Mesothelial cell of epicardium (in vitro differentiated cells): Measurements from ENCODE around the gene ZBTB26. TPM values are rescaled to one million over a fixed set of nuclear protein-coding genes. Genes with fewer than 3 reads are reported as not detected.
"Not testable (repeated sequence)": the region's sequence is repeated elsewhere in the genome, so short reads cannot be mapped to it uniquely, and the experiment has no call there.

Source experiments
- DNase-seq, 2 experiments: peaks; one replicate each; pipeline ENCODE4 v3.0.0; 2021; ENCODE audit warnings: low spot score in 2 of 2; ENCODE audit not compliant: unreplicated experiment in 2 of 2
- H3K27ac Mint-ChIP-seq: 2 replicates; pipeline ENCODE4 v1.8.0; 2021; ENCODE audit warnings: mixed read lengths
- H3K27me3 Mint-ChIP-seq: 2 replicates; pipeline ENCODE4 v1.8.0; 2021; ENCODE audit warnings: low read depth, mixed read lengths
- H3K36me3 Mint-ChIP-seq: 2 replicates; pipeline ENCODE4 v1.8.0; 2021; ENCODE audit warnings: mixed read lengths
- H3K4me1 Mint-ChIP-seq: 2 replicates; pipeline ENCODE4 v1.8.0; 2021; ENCODE audit warnings: mixed read lengths
- H3K4me3 Mint-ChIP-seq: 2 replicates; pipeline ENCODE4 v1.8.0; 2021; ENCODE audit warnings: mild to moderate bottlenecking, moderate library complexity, mixed read lengths
- H3K9me3 Mint-ChIP-seq: 2 replicates; pipeline ENCODE4 v1.8.0; 2021; ENCODE audit warnings: mixed read lengths
- CTCF ChIP-seq: fragments of 200-600 bp; sonication (generic); IDR thresholded peaks from one replicate; pipeline ENCODE4 v1.5.0; 2021; ENCODE audit warnings: antibody characterized with exemption; ENCODE audit not compliant: unreplicated experiment
- total RNA-seq: library from RNA; stranded (reverse); gene quantifications from 3 replicates; pipeline ENCODE4 v1.2.1, GENCODE V29; 2021

The ZBTB26 gene
- total RNA-seq, 1 donor from 2014 or later, result 15.7 TPM

GRCh38 chr9:122879443-122879842 lies 51.9 kb downstream of the ZBTB26 start:
- H3K27me3 Mint-ChIP-seq, result no peaks in the 10 kb centered on the region
- no peaks in the 10 kb centered on the region for H3K9me3 Mint-ChIP-seq
- no peak overlapping the region for H3K27ac Mint-ChIP-seq
- H3K36me3 Mint-ChIP-seq, result peaks cover 45% of the 10 kb centered on the region
- no peak for TF ChIP-seq CTCF
- DNase-seq, result no peak
- no peak overlapping the region for H3K4me3 Mint-ChIP-seq
- H3K4me1 Mint-ChIP-seq, result no peaks in the 10 kb centered on the region

- Mint-ChIP-seq H3K4me1 (no peaks in the 10 kb centered on the region), H3K9me3 (no peaks in the 10 kb centered on the region), H3K36me3 (peaks cover 57% of the 10 kb centered on the region), H3K27ac (no peak overlapping the region), H3K4me3 (no peak overlapping the region), H3K27me3 (no peaks in the 10 kb centered on the region)
- no peak for DNase-seq
- no peak for TF ChIP-seq CTCF
Observed at GRCh38 chr9:122875523-122875922, 55.8 kb downstream of the ZBTB26 start.

- DNase-seq, H3K4me3 Mint-ChIP-seq, H3K27ac Mint-ChIP-seq, H3K4me1 Mint-ChIP-seq, H3K27me3 Mint-ChIP-seq, H3K9me3 Mint-ChIP-seq: not testable (repeated sequence)
- peaks cover 55% of the 10 kb centered on the region for H3K36me3 Mint-ChIP-seq
Observed at GRCh38 chr9:122867276-122867675, 64.0 kb downstream of the ZBTB26 start.

GRCh38 chr9:122866079-122866478 lies 65.2 kb downstream of the ZBTB26 start:
- Mint-ChIP-seq H3K27ac (no peak overlapping the region), H3K27me3 (no peaks in the 10 kb centered on the region), H3K4me3 (no peak overlapping the region), H3K36me3 (peaks cover 53% of the 10 kb centered on the region), H3K4me1 (no peaks in the 10 kb centered on the region), H3K9me3 (peaks cover 5% of the 10 kb centered on the region)
- no peak for DNase-seq
- no peak for TF ChIP-seq CTCF

Other genes starting within 250 kb of the ZBTB26 start
- gene OR1L4, start 207.5 kb downstream of the ZBTB26 start, total RNA-seq, result not detected in 3 replicates
- gene OR1L6, start 189.2 kb downstream of the ZBTB26 start, total RNA-seq, result not detected in 3 replicates
- not detected in 3 replicates for gene OR5C1, start 142.6 kb downstream of the ZBTB26 start, total RNA-seq
- gene OR1K1, start 131.4 kb downstream of the ZBTB26 start, total RNA-seq, result not detected in 3 replicates
- 25.7 to 30.5 TPM (median 26.8 TPM) in 3 replicates for gene PDCL, start 102.9 kb downstream of the ZBTB26 start, total RNA-seq
- gene RC3H2, start 26.2 kb downstream of the ZBTB26 start, total RNA-seq, result 67.9 to 68.6 TPM (median 68.3 TPM) in 3 replicates
- gene ZBTB6, start 18.2 kb downstream of the ZBTB26 start, total RNA-seq, result 9.6 to 10.4 TPM (median 10.2 TPM) in 3 replicates
- gene RABGAP1, start 9.5 kb upstream of the ZBTB26 start, total RNA-seq, result 79.6 to 88.1 TPM (median 84.5 TPM) in 3 replicates
- gene GPR21, start 102.2 kb upstream of the ZBTB26 start, total RNA-seq, result 2.9 to 3.8 TPM (median 3.7 TPM) in 3 replicates